ENCODE results near the gene ARL4D.

ARL4D gene

DNA sequence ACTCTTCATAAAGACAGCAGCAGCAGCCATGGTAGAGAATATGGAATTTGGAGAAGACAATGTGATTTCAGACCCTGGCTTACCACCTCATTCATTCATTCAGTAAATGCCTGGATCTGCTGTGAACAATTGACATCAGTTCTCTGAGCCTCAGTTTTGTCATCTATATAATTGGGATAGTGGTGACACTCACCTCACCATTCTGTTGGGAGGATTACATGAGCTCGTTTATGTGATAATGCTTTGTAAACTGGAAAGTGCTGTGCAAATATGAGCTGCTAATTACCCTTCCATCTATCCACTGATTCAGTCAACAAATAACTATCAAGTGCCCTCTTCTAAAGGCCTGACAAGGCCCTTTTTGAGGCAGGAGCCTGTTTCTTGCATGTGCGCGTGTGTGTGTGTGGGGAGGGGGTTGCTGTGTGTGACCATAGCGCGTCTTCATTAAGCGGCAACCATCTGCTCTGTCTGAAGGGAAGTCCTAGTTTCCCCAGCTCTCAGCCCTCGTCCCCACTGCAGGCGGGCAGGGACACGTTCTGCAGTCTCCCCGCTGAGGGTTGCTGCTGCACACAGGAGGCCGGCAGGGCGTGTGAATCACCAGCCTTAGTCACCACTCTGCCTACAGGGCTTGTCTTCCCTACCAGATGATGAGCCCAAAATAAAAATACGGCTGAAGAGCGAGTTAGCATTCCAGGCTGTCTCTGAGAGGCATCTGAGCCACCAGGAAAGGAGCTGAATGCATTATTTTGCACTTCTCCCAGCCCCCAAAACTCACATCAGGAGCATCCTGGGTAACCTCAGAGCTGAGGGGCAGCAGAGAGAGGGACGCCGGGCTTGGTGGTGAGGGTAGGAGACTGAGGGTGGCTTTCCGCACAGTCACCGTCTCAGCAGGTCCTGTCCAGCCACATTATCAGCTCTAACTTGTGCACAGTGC lies 19.9 kb downstream of the ARL4D start:
- no peak for TF ChIP-seq GATA2 (IDR thresholded peaks at IDR 0.05; ENCODE audit: low read depth, low read length)
- no peak for TF ChIP-seq GATA3 (IDR thresholded peaks at IDR 0.05; ENCODE audit: low read depth, low read length)

DNA sequence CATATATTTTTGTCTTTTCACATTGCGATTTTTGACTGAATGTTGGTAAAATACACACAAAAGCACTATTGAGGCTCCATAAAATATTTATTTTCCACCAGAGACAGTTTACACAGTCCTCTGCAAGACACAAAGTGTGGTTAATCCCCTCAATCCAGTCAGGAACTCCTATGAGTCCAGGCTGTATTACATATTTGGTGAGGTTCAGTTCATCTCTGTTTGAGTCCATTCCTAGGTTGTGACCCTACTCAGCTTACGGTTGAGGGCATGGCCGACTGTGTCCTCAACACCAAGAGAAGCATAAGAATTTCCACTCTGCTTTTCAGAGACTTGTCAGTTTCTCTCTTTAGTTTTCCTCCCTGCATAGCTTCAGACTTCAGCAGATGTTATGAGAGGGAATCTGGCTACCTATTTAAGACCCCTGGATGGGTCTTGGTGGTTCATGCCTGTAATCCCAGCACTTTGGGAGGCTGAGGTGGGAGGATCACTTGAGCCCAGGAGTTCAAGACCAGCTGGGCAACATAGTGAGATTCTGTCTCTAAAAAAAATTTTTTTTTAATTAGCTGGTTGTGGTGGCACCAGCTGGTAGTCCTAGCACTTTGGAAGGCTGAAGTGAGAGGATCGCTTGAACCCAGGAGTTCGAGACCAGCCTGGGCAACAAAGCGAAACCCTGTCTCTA lies 25.1 kb downstream of the ARL4D start:
- TF ChIP-seq GATA2 (IDR thresholded peaks at IDR 0.05; ENCODE audit: low read depth, low read length) (no peak), GATA3 (IDR thresholded peaks at IDR 0.05; ENCODE audit: low read depth, low read length) (no peak)

DNA sequence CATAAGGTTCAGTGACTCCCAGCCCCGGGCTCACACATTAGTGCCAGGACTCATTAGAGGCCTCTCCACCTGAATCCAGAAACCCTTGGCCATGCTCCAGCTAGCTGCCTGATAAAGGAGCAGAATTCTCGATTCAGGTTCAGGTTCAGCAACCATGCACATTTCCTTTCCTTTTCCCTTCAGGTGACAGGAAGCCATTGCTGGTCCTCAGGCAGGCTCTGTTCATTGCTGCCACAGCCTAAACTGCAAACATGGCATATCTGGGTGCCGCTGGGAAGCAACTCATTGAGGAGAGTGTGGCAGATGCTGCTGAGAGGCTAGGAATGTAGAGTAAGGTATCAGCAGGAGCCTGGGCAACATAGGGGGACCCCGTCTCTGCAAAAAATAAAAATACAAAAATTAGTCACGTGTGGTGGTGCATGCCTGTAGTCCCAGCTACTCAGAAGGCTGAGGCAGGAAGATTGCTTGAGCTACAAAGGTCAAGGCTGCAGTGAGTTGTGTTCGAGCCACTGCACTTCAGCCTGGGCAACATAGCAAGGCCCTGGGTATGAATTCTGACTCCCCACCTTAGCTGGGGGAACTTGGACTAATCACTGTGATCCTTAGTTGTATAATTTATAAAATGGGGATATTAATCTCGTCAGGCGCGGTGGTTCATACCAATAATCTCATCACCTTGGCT lies 28.7 kb downstream of the ARL4D start:
- TF ChIP-seq GATA3 (IDR thresholded peaks at IDR 0.05; ENCODE audit: low read depth, low read length), result no peak
- no peak for TF ChIP-seq GATA2 (IDR thresholded peaks at IDR 0.05; ENCODE audit: low read depth, low read length)

DNA sequence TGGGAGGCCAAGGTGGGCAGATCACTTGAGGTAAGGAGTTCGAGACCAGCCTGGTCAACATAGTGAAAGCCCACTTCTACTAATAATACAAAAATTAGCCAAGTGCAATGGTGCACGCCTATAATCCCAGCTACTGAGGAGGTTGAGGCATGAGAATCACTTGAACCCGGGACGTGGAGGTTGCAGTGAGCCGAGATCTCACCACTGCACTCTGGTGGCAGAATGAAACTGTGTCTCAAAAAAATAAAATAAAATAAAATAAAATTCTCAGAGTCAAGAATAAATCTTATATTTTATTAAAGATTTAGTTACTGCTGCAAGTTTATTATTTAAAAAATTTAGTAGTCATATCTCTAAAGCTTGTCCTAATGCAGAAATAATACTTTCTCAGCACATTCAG lies 29.7 kb downstream of the ARL4D start:
- TF ChIP-seq GATA3 (IDR thresholded peaks at IDR 0.05; ENCODE audit: low read depth, low read length) (no peak), GATA2 (IDR thresholded peaks at IDR 0.05; ENCODE audit: low read depth, low read length) (no peak)

DNA sequence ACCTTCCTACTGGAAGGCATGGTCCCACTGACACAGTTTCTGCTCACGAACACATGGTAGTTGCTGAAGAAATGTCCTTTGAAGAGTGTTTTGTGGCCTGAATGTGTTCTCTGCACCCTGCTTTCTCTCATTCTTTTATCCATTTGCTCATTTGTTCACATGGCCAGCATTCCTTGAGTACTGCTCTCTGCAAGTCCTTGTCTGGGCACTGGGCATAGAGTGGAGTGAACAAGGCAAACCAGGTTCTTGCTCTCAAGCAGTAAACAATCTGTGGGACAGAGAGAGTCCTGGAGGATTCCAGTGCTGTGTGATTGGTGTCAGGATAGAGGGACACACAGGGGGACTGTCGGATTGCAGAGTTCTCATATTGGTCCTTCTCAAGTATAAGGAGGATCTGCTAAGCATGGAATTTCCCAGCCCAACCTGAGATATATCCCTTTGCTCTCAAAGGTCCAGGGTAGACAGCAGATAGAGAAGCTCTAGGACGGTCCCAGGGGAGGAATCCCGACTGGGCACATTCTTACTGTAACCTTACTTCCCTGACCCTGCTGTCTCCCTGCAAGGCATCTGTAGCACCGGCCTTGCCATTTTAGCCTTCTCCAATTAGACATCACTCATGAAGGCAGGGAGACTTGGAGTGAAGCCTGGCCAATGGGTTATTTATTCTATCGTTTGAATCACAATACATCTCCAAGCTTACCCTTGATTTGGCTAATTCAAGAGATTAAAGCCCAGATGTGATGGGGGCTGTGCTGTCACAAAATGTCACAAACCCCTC lies 32.3 kb downstream of the ARL4D start:
- TF ChIP-seq GATA2 (IDR thresholded peaks at IDR 0.05; ENCODE audit: low read depth, low read length) (no peak), GATA3 (IDR thresholded peaks at IDR 0.05; ENCODE audit: low read depth, low read length) (no peak)

DNA sequence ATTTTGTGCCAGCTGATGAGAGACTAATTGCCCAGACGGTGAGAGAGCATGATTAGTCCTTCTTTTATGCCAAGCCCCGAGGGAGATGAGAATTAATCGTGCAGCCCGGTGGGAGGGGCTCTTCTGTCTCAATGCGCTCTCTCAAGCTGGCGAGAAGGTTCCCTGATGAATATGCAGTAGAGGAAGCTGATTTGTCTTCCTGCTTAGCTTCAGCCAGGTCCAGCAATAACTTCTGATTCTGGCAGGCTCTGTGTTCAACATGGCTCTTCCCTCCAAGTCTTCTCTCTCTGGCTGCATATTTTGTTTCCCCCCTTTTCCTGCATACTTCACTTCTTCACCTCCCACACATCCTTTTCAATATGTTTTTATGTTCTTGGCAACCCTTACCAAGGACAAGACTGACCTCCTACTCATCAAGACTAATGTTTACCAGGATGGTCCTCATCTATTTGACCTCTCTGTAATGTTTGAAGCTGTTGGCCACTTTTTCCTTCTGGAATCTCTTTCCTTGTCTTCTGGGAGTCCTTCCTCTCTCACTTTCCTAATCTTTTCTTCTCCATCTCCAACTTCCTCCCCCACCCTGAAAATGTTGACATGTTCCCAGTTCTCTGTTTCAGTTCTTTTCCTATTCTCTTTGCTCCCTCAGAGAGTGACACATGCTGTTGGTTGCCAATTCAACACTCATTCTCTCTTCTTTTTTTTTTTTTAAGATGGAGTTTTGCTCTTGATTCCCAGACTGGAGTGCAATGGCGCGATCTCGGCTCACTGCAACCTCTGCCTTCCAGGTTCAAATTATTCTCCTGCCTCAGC lies 33.1 kb downstream of the ARL4D start:
- TF ChIP-seq GATA3 (IDR thresholded peaks at IDR 0.05; ENCODE audit: low read depth, low read length) (no peak), GATA2 (IDR thresholded peaks at IDR 0.05; ENCODE audit: low read depth, low read length) (no peak)

DNA sequence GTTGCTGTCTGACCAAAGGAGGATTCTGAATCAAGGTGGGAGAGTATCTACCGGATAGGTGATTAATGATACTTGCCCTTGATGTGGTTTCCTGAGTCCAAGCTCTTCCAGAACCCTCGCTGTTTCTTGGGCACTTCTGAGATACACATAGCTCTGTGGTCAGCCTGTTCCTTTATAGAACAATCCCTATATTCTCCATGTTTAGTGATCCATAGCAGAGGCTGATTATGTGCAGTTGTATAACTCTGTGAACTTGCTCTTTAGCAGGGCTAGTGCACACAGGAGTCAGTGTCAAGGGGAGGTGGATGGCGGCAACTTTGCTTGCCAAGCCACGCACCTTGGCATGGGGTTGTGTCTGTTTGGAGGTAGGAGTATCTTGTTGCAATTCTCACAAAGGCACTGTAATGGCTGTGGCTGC lies 36.1 kb downstream of the ARL4D start:
- TF ChIP-seq GATA2 (IDR thresholded peaks at IDR 0.05; ENCODE audit: low read depth, low read length) (no peak), GATA3 (IDR thresholded peaks at IDR 0.05; ENCODE audit: low read depth, low read length) (no peak)

DNA sequence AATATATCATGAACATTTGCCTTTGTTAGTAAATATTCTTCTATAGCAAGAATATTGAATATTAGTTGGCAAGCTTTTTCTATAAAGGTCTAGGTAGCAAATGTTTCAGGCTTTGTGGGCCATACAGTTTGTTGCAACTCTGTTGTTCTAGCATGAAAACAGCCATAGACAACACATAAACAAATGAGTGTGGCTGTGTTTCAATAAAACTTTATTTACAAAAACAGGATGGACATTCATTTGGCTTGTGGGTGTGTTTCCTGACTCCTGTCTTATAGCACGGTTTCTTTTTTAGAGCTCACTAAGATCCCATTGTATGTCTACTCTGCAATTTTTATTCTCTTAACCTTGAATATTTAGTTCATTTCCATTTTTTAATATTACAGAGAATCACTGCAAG lies 39.0 kb downstream of the ARL4D start:
- TF ChIP-seq GATA3 (IDR thresholded peaks at IDR 0.05; ENCODE audit: low read depth, low read length) (no peak), GATA2 (IDR thresholded peaks at IDR 0.05; ENCODE audit: low read depth, low read length) (no peak)

DNA sequence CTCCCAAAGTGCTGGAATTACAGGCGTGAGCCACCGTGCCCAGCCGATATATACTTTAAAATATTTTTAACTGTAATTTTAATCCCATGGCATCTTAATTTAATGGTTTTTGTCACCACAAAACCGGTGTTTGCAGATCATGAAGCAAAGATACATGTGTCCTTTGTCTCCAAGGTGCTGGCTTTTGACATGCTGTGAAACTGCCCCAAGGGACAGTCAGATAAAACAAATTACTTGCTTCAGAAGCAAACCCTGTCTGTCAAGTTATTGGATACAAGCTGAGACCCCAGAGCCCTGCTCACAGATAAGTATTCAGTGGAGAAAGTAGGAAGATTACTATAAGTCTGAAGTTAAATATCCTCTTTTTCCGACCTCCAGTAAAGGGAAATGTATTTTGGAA lies 39.8 kb downstream of the ARL4D start:
- TF ChIP-seq GATA2 (IDR thresholded peaks at IDR 0.05; ENCODE audit: low read depth, low read length), result no peak
- TF ChIP-seq GATA3 (IDR thresholded peaks at IDR 0.05; ENCODE audit: low read depth, low read length), result no peak

DNA sequence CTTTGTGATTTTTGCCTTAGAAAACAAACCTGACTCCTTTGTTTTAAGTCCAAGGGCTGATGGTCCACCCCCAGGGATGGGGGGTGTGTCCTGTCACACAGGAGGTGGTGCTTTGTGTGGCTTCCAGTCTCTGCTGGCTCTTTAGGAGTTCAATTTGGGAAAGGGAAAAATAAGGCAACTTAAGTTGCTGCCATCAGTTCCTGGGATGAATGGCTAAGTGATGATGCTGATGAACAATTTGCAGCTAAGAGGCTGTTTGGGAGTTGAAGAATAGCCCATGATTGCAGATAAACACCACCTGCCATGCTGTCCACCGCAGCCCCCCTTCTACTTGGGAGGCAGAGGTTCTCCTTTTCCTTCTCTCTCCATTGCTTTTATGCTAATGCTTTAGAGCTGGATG lies 40.2 kb downstream of the ARL4D start:
- TF ChIP-seq GATA3 (IDR thresholded peaks at IDR 0.05; ENCODE audit: low read depth, low read length), result no peak
- TF ChIP-seq GATA2 (IDR thresholded peaks at IDR 0.05; ENCODE audit: low read depth, low read length), result no peak

DNA sequence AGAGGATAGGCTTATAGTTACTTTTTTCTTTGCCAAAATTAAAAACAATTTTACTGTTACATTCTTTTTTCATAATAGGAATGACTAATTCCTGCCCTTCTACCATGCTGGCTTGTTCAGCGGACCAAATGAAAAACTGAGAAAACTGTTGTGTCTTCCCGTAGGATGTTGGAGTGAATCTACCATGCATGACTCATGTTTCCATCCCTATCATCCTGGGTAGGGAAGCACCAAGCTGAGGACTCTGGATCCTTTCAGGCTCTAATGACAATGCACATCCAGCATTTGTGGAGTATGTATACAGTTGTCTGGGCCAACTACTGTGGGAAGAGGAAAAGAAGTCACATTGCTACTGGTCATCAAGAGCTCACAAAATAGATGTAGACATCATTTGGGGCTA lies 43.9 kb downstream of the ARL4D start:
- TF ChIP-seq GATA3 (IDR thresholded peaks at IDR 0.05; ENCODE audit: low read depth, low read length) (no peak), GATA2 (IDR thresholded peaks at IDR 0.05; ENCODE audit: low read depth, low read length) (no peak)

DNA sequence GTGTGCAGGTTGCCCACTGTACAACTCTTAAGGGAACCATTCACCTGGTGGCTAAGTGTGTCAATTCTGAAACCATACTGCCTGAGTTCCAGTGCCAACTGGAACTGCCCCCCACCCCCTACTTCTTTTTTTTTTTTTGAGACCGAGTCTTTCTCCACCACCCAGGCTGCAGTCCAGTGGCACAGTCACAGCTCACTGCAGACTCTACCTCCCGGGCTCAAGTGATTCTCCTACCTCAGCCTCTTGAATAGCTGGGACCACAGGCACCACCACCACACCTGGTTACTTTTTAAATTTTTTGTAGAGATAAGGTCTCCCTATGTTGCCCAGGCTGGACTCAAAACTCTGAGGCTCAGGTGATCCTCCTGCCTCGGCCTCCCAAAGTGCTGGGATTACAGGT lies 44.6 kb downstream of the ARL4D start:
- TF ChIP-seq GATA3 (IDR thresholded peaks at IDR 0.05; ENCODE audit: low read depth, low read length), result no peak
- TF ChIP-seq GATA2 (IDR thresholded peaks at IDR 0.05; ENCODE audit: low read depth, low read length), result no peak

All from SH-SY5Y (cell line).